Effector CD8-positive, alpha-beta T cell (primary cell): ENCODE measurements around the gene STAT6.
"Not testable (repeated sequence)": the region's sequence is repeated elsewhere in the genome, so short reads cannot be mapped to it uniquely, and the experiment has no call there.

ENCODE experiments used
- DNase-seq: peaks from one replicate; lab custom pipeline; 2025; lab: John Stamatoyannopoulos, UW

Gene STAT6

GRCh38 chr12:57127726-57128518 is 16.8 kb upstream of the STAT6 start, which contains the start of gene LRP1:
Gene LRP1 (plus strand): TSS chr12:57128483. CDS start chr12:57128965, 482 bp downstream.
- peak; percentile 73 for DNase-seq

- DNase-seq, result no peak
These were observed 16.1 kb upstream of the STAT6 start for GRCh38 chr12:57127101-57127725.

DNA sequence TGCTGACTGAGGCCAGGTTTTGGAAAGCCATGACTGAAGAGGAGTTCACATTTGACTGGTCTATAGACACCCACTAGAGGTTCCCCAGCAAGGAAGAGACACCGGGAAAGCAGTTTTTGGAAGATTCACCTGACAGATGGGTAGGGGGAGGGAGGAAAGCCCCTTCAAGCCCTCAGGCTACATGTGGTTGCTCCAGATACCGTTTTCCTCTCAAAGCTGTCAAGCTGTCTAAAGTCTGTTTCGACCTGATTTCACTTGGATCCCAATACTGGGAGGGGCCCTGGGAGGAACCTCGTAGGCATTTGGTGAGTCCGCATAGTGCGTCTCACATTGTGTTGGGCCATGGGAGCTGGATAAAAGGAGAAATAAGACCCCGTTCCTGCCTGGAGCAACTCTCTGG is 15.4 kb upstream of the STAT6 start:
- no peak for DNase-seq

- DNase-seq, result no peak
These were observed 14.9 kb upstream of the STAT6 start for GRCh38 chr12:57126061-57126460.

DNA sequence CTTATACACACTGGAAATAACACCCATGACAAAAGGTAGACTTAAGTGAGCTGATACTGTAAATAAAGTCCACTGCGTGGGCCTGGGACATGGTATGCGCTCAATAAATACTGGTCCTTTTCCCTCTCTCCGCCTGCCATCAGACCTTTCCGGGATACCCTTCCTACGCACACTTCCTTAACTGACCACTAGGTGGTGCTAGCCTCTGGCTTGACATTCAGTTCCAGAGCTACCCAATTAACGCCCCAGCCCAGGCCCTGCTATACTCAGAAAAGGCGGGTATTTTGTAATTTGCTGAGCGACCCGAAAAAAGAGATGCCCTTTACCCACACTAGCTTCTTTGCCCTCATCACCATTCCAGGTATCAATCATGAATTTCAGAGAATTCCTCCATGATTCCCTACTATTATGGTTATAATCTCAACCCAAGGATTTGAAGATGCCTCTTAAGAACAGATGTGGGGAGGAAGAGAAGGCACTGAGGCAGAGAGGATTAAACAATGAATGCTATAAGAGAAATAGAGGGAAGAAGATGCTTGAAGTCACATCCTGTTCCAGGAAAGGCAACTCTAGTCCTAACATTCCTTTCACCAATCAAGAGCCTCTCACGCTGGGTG is 13.2 kb upstream of the STAT6 start:
- peak; percentile 67 for DNase-seq

DNA sequence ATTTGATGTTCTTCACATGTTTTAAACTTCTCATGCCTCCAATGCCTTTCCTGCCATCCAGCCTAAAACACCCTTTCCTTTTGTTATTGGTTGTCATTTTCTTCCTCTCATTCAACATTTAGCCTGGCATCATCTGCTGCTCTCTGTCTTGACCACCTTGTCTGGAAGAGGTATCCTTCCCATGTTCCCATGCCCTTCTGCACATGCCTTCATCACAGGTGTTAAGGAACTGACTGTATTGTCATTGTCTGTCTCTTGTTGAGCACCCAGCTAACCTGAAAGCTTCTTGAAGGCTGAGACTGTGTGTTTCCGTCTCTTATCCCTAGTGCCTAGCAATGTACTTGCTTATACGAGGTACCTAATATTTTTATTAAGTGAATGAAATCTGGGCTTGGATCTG is 12.7 kb upstream of the STAT6 start:
- no peak for DNase-seq

- not testable (repeated sequence) for DNase-seq
These were observed 9.6 kb upstream of the STAT6 start for GRCh38 chr12:57120718-57121117.

DNA sequence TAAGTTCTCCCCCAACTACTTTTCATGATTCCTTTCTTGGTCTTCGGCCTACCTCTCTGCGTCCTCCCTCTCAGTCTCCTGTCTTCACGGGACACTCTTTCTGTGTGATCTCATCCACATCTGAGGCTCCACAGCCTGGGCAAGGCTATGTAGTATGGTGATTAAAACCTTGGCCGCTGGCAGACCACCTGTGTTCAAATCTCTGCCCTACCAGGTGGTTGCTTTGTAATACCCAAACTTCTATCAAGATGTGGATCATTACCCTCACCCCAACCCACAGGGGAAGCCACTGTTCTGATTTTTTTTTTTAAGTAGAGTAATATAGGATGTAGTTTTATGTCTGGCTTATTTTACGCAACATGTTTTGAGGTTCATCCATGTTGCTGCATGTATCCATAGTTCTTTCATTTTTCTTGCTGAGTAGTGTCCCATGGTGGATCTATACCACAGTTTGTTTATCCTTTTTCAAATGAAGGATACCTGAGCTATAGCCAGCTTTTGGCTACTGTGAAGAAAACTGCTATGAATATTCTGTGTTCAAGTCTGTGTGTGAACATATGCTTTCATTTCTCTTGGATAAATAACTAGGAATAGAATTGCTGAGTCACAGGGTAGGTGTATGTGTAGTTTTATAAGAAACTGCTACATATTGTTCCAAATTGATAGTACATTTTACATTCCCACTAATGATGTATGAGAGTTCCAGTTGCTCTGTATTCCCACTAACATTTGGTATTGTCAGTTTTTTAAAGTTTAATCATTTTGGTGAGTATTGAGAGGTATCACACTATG is 8.3 kb upstream of the STAT6 start:
- no peak for DNase-seq

DNA sequence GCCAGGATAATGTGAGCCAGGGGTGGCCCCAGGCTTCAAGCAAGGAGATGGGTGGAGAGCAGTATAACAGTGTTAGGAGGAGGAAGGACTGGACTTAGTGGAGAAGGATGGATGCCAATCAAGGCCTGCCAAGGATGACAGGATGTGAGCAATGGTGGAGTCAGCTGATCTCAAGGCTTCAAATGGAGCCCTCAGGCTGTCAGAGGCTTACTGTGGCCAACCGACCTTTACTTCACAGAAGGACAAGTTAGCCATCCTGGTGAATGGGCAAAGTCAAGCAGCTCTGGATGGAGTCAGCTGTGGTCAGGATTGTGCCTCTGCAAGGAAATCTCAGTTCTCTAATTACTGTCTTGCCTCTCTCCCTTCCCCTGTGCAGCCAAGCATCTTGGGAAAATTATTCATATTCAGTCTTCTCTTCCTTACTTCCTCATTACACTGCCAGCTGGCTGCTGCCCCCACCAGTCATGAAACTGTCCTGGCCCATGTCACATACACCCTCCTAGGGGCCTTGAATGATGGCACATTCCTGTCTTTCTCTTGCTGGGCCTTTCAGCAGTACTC is 7.6 kb upstream of the STAT6 start:
- DNase-seq, result no peak

GRCh38 chr12:57116580-57117281 is 5.6 kb upstream of the STAT6 start:
- no peak for DNase-seq

DNA sequence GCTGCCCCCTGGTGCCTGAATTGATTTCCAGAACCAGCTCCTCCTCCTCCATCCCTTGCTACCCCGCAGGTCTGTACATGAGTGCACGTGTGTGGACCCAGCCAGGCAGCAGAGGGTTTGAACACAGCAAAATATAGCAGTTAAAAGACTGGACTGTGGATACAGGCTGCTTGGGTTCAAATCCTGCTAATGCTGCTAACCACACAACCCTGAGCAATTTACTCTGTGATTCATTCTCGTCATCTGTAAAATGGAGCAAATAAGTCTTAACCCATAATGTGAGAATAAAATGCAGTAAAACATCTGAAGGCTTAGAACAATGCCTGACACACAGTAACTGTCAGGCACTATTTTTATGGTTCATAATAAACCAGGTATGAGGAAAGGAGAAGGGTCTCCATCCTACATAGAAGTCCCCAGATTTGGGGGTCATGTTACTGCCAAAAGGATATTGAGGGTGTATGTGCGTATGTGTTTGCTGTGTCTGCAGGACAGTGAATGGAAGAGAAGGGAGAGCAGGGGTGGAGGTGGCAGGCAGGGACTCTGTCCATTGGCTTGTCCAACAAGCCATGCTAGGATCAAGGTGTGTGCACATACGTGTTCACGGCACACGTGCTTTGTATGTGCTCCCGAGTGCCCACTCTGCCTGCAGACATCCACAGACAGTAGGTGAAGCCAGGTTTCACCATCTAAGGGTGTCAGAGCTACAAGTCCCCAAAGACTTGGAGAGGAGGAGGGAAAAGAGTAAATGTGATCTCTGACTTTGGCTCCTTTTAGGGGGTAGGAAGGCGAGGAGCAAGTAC is 1.5 kb upstream of the STAT6 start:
- no peak for DNase-seq

DNA sequence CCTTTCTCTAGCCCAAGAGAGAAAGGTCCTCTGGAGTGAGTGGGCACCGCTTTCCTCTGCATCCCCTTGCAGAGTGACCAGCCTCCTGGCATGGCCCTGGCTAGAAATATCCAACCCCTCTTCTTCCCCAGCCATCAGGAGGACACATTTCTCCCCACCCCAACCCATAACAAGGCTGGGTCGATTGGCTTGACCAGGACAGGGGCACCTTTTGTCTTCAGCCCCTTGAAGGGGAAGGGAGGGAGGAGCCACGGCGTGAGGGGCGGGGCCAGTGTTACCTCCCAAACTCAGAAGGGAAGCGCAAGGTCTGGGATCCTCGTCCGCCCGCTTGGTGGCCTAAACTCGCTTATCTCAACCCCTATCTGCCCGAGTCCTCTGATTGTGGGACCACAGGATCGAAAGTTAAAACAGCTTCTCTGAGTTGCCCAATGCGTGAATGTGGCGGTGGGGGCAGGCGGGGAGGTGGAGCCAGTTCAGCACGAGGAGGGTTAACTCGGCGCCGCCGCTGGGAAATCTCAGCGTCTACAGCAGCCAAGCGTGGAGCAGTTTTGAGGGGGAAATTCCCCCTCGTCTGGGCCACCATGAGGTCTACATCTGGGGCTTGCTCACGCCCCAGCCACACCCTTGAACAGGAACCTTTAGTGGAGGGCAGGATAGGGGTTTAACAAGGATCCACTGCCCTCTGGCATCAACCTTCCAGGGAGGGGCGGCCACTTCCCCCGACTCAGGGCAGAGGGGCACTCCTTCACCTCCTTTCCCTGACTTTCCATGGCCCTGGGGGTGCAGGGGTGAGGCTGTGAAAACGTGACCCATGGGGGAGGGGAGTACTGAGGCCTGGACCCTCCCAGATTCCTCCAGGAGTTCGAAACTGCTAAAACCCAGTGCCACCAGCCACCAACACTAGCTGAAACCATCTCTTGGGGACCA is 795 bp downstream of the STAT6 start:
- peak; percentile 66 for DNase-seq

- no peak for DNase-seq
These were observed 1.7 kb downstream of the STAT6 start for GRCh38 chr12:57109207-57110103.

DNA sequence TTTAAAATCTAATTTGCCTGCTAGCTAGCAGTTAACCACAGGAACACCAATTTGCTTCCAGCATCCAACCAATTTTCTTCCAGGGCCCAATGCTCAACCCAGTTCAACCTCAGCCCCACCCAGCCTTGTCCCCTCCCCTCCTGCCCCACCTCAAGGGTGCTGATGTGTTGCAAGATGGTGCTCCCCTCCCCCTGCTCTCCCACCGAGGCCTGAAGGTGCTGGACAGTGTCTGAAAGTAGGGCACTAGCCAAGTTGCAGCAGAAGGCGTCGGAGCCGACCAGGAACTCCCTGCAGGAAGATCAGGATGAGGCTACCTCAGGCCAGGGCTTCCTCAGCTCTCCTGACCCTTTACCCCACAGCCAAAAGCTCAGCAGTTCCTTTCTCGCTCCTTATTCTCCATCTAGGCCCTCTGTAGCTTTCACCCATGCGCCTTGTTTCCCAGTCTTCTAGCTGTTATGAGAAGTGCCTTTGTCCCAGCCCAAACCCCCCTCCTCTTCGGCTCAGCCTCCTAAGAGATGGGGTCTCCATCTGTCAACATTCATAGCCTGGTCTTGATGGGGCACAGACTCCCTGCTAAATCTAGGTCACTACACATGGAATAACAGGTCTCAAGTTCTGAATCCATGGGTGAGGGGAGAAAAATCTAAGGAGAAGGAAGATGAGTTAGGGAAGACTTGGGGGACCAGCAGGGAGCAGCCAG is 3.6 kb downstream of the STAT6 start:
- no peak for DNase-seq

DNA sequence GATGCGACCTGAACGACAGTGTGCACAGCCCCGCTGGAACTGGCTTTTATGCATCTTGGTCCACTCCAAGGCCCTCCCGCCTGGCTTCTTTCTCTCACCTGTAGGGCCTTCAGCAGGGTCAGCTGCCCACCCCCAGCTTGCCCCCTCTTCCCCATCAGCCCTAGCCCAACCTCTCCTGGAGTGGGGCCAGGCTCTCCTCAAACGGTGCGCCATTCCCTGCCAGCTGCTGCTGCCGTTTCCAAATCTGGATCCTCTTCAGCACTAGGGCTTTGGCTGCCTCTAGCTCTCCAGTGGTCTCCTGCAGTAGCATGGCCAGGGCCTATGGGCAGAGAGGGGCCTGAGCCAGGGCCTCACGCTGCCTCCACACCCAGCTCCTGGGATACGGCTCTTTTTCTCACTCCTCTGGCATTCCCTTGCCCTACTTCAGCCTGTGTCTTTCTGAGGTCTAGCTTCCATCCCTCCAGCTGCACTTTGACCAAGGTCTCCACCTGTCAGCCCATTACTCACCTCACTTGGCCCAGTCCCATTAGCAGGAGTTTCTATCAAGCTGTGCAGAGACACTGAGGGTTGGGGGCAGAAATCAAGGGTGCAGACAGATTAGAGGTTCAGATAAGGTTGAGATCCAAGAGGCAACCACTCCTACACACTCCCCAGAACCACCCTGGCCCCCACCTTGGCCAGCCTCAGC is 5.0 kb downstream of the STAT6 start:
- no peak for DNase-seq

DNA sequence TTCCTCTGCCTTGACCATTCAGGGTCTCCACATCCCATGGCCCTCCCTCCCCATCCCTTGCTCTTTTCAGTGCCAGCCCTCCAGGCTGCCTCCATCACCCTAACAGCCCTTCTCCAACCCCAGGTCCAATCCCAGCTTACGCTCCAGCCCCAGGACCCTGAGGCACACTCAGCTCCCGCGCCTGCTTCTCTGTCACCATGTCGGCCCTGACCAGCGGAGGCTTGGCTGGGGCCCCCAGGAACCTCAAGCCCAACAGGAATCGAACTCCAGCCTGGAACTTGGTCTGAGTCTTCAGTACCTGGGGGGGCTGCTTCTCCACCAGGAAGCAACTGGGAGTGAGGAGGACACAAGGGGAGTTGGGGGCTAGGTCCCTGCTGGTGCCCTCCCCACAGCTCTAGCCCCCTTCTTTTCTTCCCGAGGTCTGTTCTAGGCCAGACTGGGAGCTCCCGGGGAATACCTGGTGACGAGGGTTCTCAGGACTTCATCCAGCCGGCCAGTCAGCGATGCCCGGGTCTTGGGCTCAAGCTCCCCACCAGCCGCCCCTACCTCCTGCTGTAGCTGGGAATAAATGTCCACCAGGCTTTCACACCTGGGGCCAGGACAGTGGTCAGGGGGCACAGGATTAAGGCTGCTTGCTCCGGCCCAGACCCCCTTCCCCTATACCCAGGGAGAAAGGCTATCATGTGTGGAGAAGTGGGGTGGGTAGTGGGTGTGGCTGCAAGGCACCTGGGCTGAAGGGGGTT is 6.0 kb downstream of the STAT6 start:
- no peak for DNase-seq
